B cell (primary cell): ENCODE measurements around the gene ARHGEF19. TPM values are rescaled to one million over a fixed set of nuclear protein-coding genes. Genes with fewer than 3 reads are reported as not detected.

Experiments
- ATAC-seq: fragments of 200-7000 bp; cut with Tn5 transposase; one replicate; pipeline ENCODE4 v1.10.0; 2021; ENCODE audit warnings: low read depth, mild to moderate bottlenecking, moderate number of reproducible peaks, moderate library complexity
- CTCF ChIA-PET: fragments of 350-600 bp; sonication (Branson Sonifier 250); formaldehyde crosslinking; loops from one replicate; lab custom pipeline; 2021; ENCODE audit warnings: antibody characterized with exemption, inconsistent platforms; lab: Charles Lee
- POLR2A ChIA-PET: fragments of 350-600 bp; sonication (Branson Sonifier 250); formaldehyde crosslinking; loops from one replicate; lab custom pipeline; 2021; ENCODE audit warnings: antibody characterized with exemption; lab: Charles Lee
- DNase-seq: peaks from one replicate; pipeline ENCODE4 v3.0.0; 2013
- H2AFZ ChIP-seq: 2 replicates; pipeline ENCODE4 v1.6.1; 2012; ENCODE audit warnings: mild to moderate bottlenecking, low read depth, low read length; ENCODE audit not compliant: insufficient read depth, poor library complexity, severe bottlenecking
- H3K27ac ChIP-seq, 2 donors: 1 replicate in 1 of 2; 2 replicates in 1 of 2; pipeline ENCODE4 v1.5.1; 2012 to 2013; ENCODE audit warnings: low read length in 2 of 2, mild to moderate bottlenecking in 2 of 2, moderate library complexity in 1 of 2
- H3K27me3 ChIP-seq, 4 experiments: fragments of 200-600 bp in 1 of 4; sonication (generic) in 1 of 4; replicated peaks in 1 of 4; 1 replicate in 2 of 4; 2 replicates in 2 of 4; pipeline versions ENCODE4 v1.6.1 to v1.7.0; 2013 to 2016; ENCODE audit warnings: low read length in 3 of 4, mild to moderate bottlenecking in 2 of 4, mixed read lengths in 1 of 4, moderate library complexity in 1 of 4; ENCODE audit not compliant: insufficient read depth in 4 of 4, control insufficient read depth in 3 of 4; ENCODE audit errors: control extremely low read depth in 1 of 4
- H3K36me3 ChIP-seq, 2 experiments: replicated peaks in 1 of 2; 1 replicate in 1 of 2; 2 replicates in 1 of 2; pipeline versions ENCODE4 v1.6.1 to v1.7.1; 2013; ENCODE audit warnings: low read length in 1 of 2; ENCODE audit not compliant: insufficient read depth in 2 of 2, control insufficient read depth in 1 of 2; ENCODE audit errors: control extremely low read depth in 1 of 2, extremely low read depth in 1 of 2
- H3K4me1 ChIP-seq, 2 donors: fragments of 200-600 bp in 1 of 2; sonication (generic) in 1 of 2; 1 replicate in 1 of 2; 2 replicates in 1 of 2; pipeline versions ENCODE4 v1.5.1 to v1.6.1; 2013 to 2017; ENCODE audit warnings: low read length in 2 of 2; ENCODE audit not compliant: control insufficient read depth in 2 of 2, insufficient read depth in 2 of 2
- H3K4me2 ChIP-seq: replicated peaks from 2 replicates; pipeline ENCODE3; 2012; ENCODE audit warnings: mild to moderate bottlenecking, low read depth, low read length; ENCODE audit not compliant: poor library complexity, severe bottlenecking
- H3K4me3 ChIP-seq, 5 experiments: fragments of 200-600 bp in 1 of 5; sonication (generic) in 1 of 5; 1 replicate in 3 of 5; 2 replicates in 2 of 5; pipeline versions ENCODE4 v1.5.1 to v1.7.0; 2011 to 2016; ENCODE audit warnings: low read length in 4 of 5, mild to moderate bottlenecking in 4 of 5, low read depth in 2 of 5, control low read depth in 1 of 5, moderate library complexity in 1 of 5; ENCODE audit not compliant: insufficient read depth in 1 of 5; ENCODE audit errors: control extremely low read depth in 1 of 5, extremely low read depth in 1 of 5
- H3K79me2 ChIP-seq: fragments of 200-600 bp; sonication (generic); one replicate; pipeline ENCODE4 v1.6.0; 2016; ENCODE audit warnings: low read length; ENCODE audit not compliant: control insufficient read depth, insufficient read depth
- H3K9ac ChIP-seq: fragments of 200-600 bp; sonication (generic); 2 replicates; pipeline ENCODE4 v1.6.1; 2017; ENCODE audit warnings: mild to moderate bottlenecking, low read length, moderate library complexity
- H3K9me3 ChIP-seq, 3 donors: one replicate each; pipeline versions ENCODE4 v1.6.1 to v1.7.1; 2013; ENCODE audit warnings: low read length in 2 of 3; ENCODE audit not compliant: control insufficient read depth in 2 of 3, insufficient read depth in 1 of 3; ENCODE audit errors: control extremely low read depth in 1 of 3
- H4K20me1 ChIP-seq: 2 replicates; pipeline ENCODE4 v1.6.0; 2012; ENCODE audit warnings: mild to moderate bottlenecking, low read length; ENCODE audit not compliant: insufficient read depth, control insufficient read depth, poor library complexity, severe bottlenecking
- H3K27ac Mint-ChIP-seq: one replicate; pipeline ENCODE4 v1.8.0; 2021; ENCODE audit warnings: mixed read lengths
- H3K27me3 Mint-ChIP-seq: one replicate; pipeline ENCODE4 v1.8.0; 2021; ENCODE audit warnings: mixed read lengths
- H3K4me1 Mint-ChIP-seq: one replicate; pipeline ENCODE4 v1.8.0; 2021; ENCODE audit warnings: mixed read lengths
- H3K4me3 Mint-ChIP-seq: one replicate; pipeline ENCODE4 v1.8.0; 2021; ENCODE audit warnings: mixed read lengths
- H3K9me3 Mint-ChIP-seq: one replicate; pipeline ENCODE4 v1.8.0; 2022; ENCODE audit warnings: mixed read lengths; ENCODE audit not compliant: insufficient read depth
- EZH2 ChIP-seq: IDR thresholded peaks from 2 replicates; pipeline ENCODE4 v1.6.1; 2012; ENCODE audit warnings: borderline replicate concordance, low read depth, mild to moderate bottlenecking, moderate library complexity, low read length; ENCODE audit not compliant: insufficient read depth, poor library complexity, severe bottlenecking
- WGBS: methylation state at CpG from one replicate; pipeline ENCODE4 v1.1.5; 2013; ENCODE audit warnings: missing lambda C conversion rate; ENCODE audit not compliant: insufficient coverage; 5-methylcytosine and 5-hydroxymethylcytosine counted together
- intact Hi-C: fragments of 100-400 bp; cut with micrococcal nuclease; formaldehyde crosslinking; loops from one replicate; pipeline ENCODE4 v1.10.0; 2022
- polyA plus RNA-seq: library from polyadenylated mRNA; depleted of rRNA; stranded (reverse); fragments of >200 nt; gene quantifications from 2 replicates; pipeline ENCODE4 v1.2.3, GENCODE V29; 2012
- total RNA-seq, 2 donors: library from RNA; stranded (reverse); fragments of 120-200 nt in 1 of 2; gene quantifications; 1 replicate in 1 of 2; 2 replicates in 1 of 2; pipeline versions ENCODE4 v1.2.3 to v1.2.4, GENCODE V29; 2013 to 2022
- TF ChIP-seq, protein P1 (sequence below): fragments of 200-600 bp; IDR thresholded peaks from one replicate; pipeline ENCODE4 v1.8.0; 2022; ENCODE audit warnings: antibody characterized with exemption, mild to moderate bottlenecking

Gene ARHGEF19
- total and polyA plus RNA-seq, 2 donors (not counting 1 experiment from before 2014, with no cell fraction given): 13.9 to 20.9 TPM

- Mint-ChIP-seq H3K27me3 (peaks cover 40% of the 10 kb centered on the region), H3K4me1 (peaks cover 20% of the 10 kb centered on the region), H3K9me3 (no peaks in the 10 kb centered on the region), H3K4me3 (no peak overlapping the region), H3K27ac (no peak overlapping the region)
- H3K27ac ChIP-seq: no peak overlapping the region
- ATAC-seq (no peak), DNase-seq (no peak)
- H3K4me3 ChIP-seq: no peak overlapping the region
- POLR2A ChIA-PET: interaction anchor here (1.2 kb wide), 1 partner anchor 14 kb away, joined by 3 read pairs; no protein-coding TSS in a partner anchor
- H3K27me3 ChIP-seq: peaks cover 0 to 81% (median 27%) of the 10 kb centered on the region in 4 experiments
- no peaks in the 10 kb centered on the region for H3K36me3 ChIP-seq
- no peak overlapping the region for H3K9ac ChIP-seq
- TF ChIP-seq, protein P1, sequence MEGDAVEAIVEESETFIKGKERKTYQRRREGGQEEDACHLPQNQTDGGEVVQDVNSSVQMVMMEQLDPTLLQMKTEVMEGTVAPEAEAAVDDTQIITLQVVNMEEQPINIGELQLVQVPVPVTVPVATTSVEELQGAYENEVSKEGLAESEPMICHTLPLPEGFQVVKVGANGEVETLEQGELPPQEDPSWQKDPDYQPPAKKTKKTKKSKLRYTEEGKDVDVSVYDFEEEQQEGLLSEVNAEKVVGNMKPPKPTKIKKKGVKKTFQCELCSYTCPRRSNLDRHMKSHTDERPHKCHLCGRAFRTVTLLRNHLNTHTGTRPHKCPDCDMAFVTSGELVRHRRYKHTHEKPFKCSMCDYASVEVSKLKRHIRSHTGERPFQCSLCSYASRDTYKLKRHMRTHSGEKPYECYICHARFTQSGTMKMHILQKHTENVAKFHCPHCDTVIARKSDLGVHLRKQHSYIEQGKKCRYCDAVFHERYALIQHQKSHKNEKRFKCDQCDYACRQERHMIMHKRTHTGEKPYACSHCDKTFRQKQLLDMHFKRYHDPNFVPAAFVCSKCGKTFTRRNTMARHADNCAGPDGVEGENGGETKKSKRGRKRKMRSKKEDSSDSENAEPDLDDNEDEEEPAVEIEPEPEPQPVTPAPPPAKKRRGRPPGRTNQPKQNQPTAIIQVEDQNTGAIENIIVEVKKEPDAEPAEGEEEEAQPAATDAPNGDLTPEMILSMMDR: no peak
- no peak for TF ChIP-seq EZH2
- H2AFZ ChIP-seq: no peak overlapping the region
- H3K9me3 ChIP-seq: peaks cover 0 to 23% (median 0%) of the 10 kb centered on the region in 3 donors
- H4K20me1 ChIP-seq: no peaks in the 10 kb centered on the region
- WGBS: 41% methylated on average over 6 of the region's 9 CpGs
- no peaks in the 10 kb centered on the region for H3K79me2 ChIP-seq
- no peak overlapping the region for H3K4me2 ChIP-seq
- intact Hi-C loops: no loop called here
- CTCF ChIA-PET: no interaction called here
- H3K4me1 ChIP-seq: peaks cover 29 to 30% of the 10 kb centered on the region in 2 donors
Measured at GRCh38 chr1:16151196-16151994, 61.1 kb downstream of the ARHGEF19 start.

DNA sequence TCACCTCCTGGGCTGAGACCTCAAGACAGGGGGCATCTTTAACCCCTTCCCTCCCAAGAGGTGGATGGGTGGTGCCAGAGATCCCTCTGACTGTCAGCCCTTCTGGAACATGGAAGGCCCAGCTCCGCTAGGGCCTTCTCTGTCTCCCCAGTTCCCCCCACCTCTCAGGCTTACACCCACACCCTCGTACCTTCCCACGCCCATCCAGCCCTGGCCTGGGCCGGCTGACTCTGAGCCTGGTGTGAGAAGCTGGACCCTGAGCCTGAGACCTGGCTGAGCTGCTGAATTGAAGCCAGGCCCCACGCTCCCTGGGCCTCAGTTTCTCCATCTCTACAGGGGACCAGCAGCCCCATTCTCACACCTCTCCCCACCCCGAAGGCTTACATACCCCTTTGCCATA is 61.9 kb downstream of the ARHGEF19 start:
- TF ChIP-seq, protein P1: no peak
- no peak for TF ChIP-seq EZH2
- Histone ChIP-seq H3K79me2 (no peaks in the 10 kb centered on the region), H4K20me1 (no peaks in the 10 kb centered on the region), H3K9ac (no peak overlapping the region), H3K4me2 (no peak overlapping the region), H3K27me3 (peaks cover 0 to 76% (median 27%) of the 10 kb centered on the region in 4 experiments), H3K4me1 (peaks cover 24 to 25% of the 10 kb centered on the region in 2 donors), H3K36me3 (no peaks in the 10 kb centered on the region), H3K27ac (no peak overlapping the region), H3K9me3 (peaks cover 0 to 23% (median 0%) of the 10 kb centered on the region in 3 donors), H3K4me3 (no peak overlapping the region), H2AFZ (no peak overlapping the region)
- DNase-seq: no peak
- no peaks in the 10 kb centered on the region for H3K9me3 Mint-ChIP-seq
- no peak for ATAC-seq
- WGBS: 72% methylated on average over 5 of the region's 6 CpGs
- no peak overlapping the region for H3K4me3 Mint-ChIP-seq
- ChIA-PET POLR2A (interaction anchor here (1.2 kb wide), 1 partner anchor 15 kb away, joined by 3 read pairs; no protein-coding TSS in a partner anchor), CTCF (no interaction called here)
- peaks cover 18% of the 10 kb centered on the region for H3K4me1 Mint-ChIP-seq
- H3K27ac Mint-ChIP-seq: no peak overlapping the region
- intact Hi-C loops: no loop called here
- H3K27me3 Mint-ChIP-seq: peaks cover 40% of the 10 kb centered on the region
